GM19397 (cell line): ENCODE measurements around the gene CC2D2B.
"Not testable (repeated sequence)": the region's sequence is repeated elsewhere in the genome, so short reads cannot be mapped to it uniquely, and the experiment has no call there.

Source experiments
- ATAC-seq: cut with Tn5 transposase; IDR thresholded peaks from one replicate; pipeline ENCODE4 v1.9.1; 2021; ENCODE audit warnings: mild to moderate bottlenecking, moderate library complexity; ENCODE audit not compliant: unreplicated experiment

CC2D2B gene

GRCh38 chr10:96014473-96015102 is 106.8 kb downstream of the CC2D2B start:
- ATAC-seq: no peak

- peak; percentile 69 for ATAC-seq
These were observed 109.5 kb downstream of the CC2D2B start for GRCh38 chr10:96017191-96017687.

- no peak for ATAC-seq
These were observed 113.6 kb downstream of the CC2D2B start for GRCh38 chr10:96021332-96021731.

GRCh38 chr10:96022739-96023138 is 115.0 kb downstream of the CC2D2B start:
- ATAC-seq: no peak

GRCh38 chr10:96023168-96023567 is 115.4 kb downstream of the CC2D2B start:
- ATAC-seq: no peak

- no peak for ATAC-seq
These were observed 117.8 kb downstream of the CC2D2B start for GRCh38 chr10:96025566-96025965.

GRCh38 chr10:96034625-96035024 is 126.8 kb downstream of the CC2D2B start:
- ATAC-seq: no peak

GRCh38 chr10:96038476-96039387 is 131.0 kb downstream of the CC2D2B start:
- ATAC-seq: no peak

- no peak for ATAC-seq
These were observed 133.4 kb downstream of the CC2D2B start for GRCh38 chr10:96041146-96041545.

- ATAC-seq: peak; percentile 91
These were observed 135.5 kb downstream of the CC2D2B start, which contains the start of gene CCNJ for GRCh38 chr10:96043033-96043892. Gene CCNJ, plus strand, starts transcription at chr10:96043583. Its CDS starts 811 bp downstream, at chr10:96044394.

- peak; percentile 33 for ATAC-seq
These were observed 136.3 kb downstream of the CC2D2B start for GRCh38 chr10:96043893-96044715.

GRCh38 chr10:96044736-96045135 is 137.0 kb downstream of the CC2D2B start:
- ATAC-seq: no peak

GRCh38 chr10:96046546-96046945 is 138.8 kb downstream of the CC2D2B start:
- ATAC-seq: no peak

GRCh38 chr10:96047004-96047649 is 139.4 kb downstream of the CC2D2B start:
- no peak for ATAC-seq

- ATAC-seq: not testable (repeated sequence)
These were observed 140.2 kb downstream of the CC2D2B start for GRCh38 chr10:96047925-96048324.

- no peak for ATAC-seq
These were observed 141.6 kb downstream of the CC2D2B start for GRCh38 chr10:96049340-96049739.

- no peak for ATAC-seq
These were observed 146.2 kb downstream of the CC2D2B start for GRCh38 chr10:96053985-96054384.

GRCh38 chr10:96056787-96057186 is 149.0 kb downstream of the CC2D2B start:
- ATAC-seq: no peak

- ATAC-seq: no peak
These were observed 153.5 kb downstream of the CC2D2B start for GRCh38 chr10:96061232-96061631.

- ATAC-seq: no peak
These were observed 164.9 kb downstream of the CC2D2B start for GRCh38 chr10:96072674-96073073.
